Stimulated activated memory B cell treated with anti-CD40 and anti-IgM and Interleukin-4, amounts not matched to agents 10 μg/mL and 1 μg/mL and 100 μg/mL, for 72 hours (primary cell): Measurements from ENCODE around the gene CTAGE1.
"Not testable (repeated sequence)": the region's sequence is repeated elsewhere in the genome, so short reads cannot be mapped to it uniquely, and the experiment has no call there.

Experiments used
- ATAC-seq: fragments of 150-1000 bp; cut with Tn5 transposase; 2 replicates; pipeline ENCODE4 v1.10.0; 2021
- H3K27ac Mint-ChIP-seq: one replicate; pipeline ENCODE4 v1.8.0; 2022; ENCODE audit warnings: mild to moderate bottlenecking, mixed read lengths
- H3K27me3 Mint-ChIP-seq: one replicate; pipeline ENCODE4 v1.8.0; 2022; ENCODE audit warnings: mixed read lengths
- H3K36me3 Mint-ChIP-seq: one replicate; pipeline ENCODE4 v1.8.0; 2022; ENCODE audit warnings: mixed read lengths
- H3K4me1 Mint-ChIP-seq: one replicate; pipeline ENCODE4 v1.8.0; 2022; ENCODE audit warnings: mixed read lengths
- H3K4me3 Mint-ChIP-seq: one replicate; pipeline ENCODE4 v1.8.0; 2022; ENCODE audit warnings: mild to moderate bottlenecking, moderate library complexity, mixed read lengths
- H3K9me3 Mint-ChIP-seq: one replicate; pipeline ENCODE4 v1.8.0; 2022; ENCODE audit warnings: mixed read lengths

Gene CTAGE1

GRCh38 chr18:22422909-22423548 lies 5.3 kb upstream of the CTAGE1 start:
- no peak overlapping the region for H3K4me3 Mint-ChIP-seq
- H3K27ac Mint-ChIP-seq, result no peak overlapping the region
- no peaks in the 10 kb centered on the region for H3K27me3 Mint-ChIP-seq
- H3K36me3 Mint-ChIP-seq, result no peaks in the 10 kb centered on the region
- H3K4me1 Mint-ChIP-seq, result no peaks in the 10 kb centered on the region
- no peak for ATAC-seq
- peaks cover 9% of the 10 kb centered on the region for H3K9me3 Mint-ChIP-seq

- H3K9me3 Mint-ChIP-seq, result peaks cover 9% of the 10 kb centered on the region
- no peaks in the 10 kb centered on the region for H3K27me3 Mint-ChIP-seq
- H3K4me3 Mint-ChIP-seq, result no peak overlapping the region
- H3K27ac Mint-ChIP-seq, result no peak overlapping the region
- ATAC-seq, result no peak
- no peaks in the 10 kb centered on the region for H3K36me3 Mint-ChIP-seq
- no peaks in the 10 kb centered on the region for H3K4me1 Mint-ChIP-seq
These were observed 2.9 kb upstream of the CTAGE1 start for GRCh38 chr18:22420652-22421051.

DNA sequence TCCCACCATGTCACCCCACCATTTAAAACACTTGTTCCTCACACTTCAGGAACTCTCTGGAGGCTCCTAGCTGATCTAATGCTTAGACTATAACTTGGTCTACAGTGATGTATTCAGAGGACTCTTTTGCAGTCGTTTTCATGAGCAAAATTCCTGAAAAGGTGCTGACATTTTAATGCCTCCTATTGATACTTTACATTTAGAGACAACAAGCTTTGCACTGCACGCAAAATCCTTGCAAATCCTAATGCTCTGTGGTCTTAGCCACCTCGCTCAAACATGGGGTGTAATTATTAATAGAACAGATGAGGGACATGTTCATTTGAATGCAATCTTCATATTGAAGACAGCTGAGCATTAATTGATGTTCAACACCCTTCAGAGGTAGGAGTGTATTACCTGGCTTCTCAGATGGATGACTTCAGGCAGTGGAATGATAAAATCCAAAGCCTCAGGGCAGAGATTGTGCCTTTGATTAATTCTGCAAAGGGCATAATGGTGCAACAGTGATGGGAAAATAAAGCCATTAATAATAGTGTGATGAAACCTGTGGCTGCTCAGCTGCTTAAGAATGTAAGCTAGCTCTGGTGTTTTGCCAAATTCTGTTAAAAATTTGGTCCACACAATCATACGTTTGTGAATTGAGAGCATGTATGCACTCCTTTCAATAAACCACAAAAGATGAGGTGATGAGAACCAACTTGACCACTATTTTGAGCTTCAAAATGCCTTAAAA lies 5.4 kb downstream of the CTAGE1 start:
- ATAC-seq, result no peak
- Mint-ChIP-seq H3K4me3 (no peak overlapping the region), H3K27me3 (no peaks in the 10 kb centered on the region), H3K36me3 (no peaks in the 10 kb centered on the region), H3K9me3 (peaks cover 20% of the 10 kb centered on the region), H3K4me1 (no peaks in the 10 kb centered on the region), H3K27ac (no peak overlapping the region)

DNA sequence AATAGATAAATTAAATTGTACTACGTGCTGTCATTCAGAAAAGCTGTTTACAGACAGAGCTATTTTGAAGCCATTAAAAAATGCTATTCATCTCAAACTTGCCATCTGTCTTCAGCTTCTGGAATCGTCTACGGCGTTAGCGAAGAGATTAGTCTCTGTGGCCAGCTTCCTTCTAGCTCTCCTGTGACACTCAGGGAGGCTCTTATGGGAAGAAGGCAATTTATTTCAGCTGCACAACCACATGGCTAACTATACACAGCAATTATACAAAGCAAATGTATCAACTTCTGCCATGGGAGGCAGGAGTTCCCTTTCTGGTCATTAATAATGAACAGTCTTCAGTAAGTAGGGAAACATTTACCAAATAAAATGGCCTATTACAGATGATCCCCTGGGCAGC lies 6.3 kb downstream of the CTAGE1 start:
- H3K36me3 Mint-ChIP-seq, result no peaks in the 10 kb centered on the region
- peaks cover 17% of the 10 kb centered on the region for H3K9me3 Mint-ChIP-seq
- no peaks in the 10 kb centered on the region for H3K27me3 Mint-ChIP-seq
- no peak overlapping the region for H3K4me3 Mint-ChIP-seq
- H3K4me1 Mint-ChIP-seq, result no peaks in the 10 kb centered on the region
- ATAC-seq, result no peak
- H3K27ac Mint-ChIP-seq, result no peak overlapping the region

GRCh38 chr18:22410126-22410525 lies 7.6 kb downstream of the CTAGE1 start:
- peaks cover 17% of the 10 kb centered on the region for H3K9me3 Mint-ChIP-seq
- no peaks in the 10 kb centered on the region for H3K36me3 Mint-ChIP-seq
- no peak overlapping the region for H3K27ac Mint-ChIP-seq
- no peaks in the 10 kb centered on the region for H3K4me1 Mint-ChIP-seq
- H3K27me3 Mint-ChIP-seq, result no peaks in the 10 kb centered on the region
- no peak overlapping the region for H3K4me3 Mint-ChIP-seq
- no peak for ATAC-seq

DNA sequence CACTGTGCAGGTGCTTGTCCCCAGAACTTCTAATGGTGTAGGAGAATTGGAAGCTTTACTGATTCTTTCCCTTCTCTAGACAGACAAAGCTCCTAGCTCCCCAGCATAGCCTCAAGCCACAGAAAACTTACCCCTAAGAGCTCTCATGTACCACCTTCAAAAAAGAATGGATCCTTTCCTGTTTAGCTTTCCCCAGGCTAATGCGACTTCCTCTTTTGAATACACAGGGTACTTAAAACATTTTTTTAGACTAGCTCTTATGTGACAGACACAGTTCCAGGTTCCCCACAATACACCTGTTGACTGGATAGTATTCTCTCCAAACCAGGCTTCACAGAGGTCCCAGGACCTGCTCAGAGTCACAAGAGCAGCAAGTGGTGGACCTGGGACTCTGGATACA lies 8.3 kb downstream of the CTAGE1 start:
- Mint-ChIP-seq H3K27me3 (no peaks in the 10 kb centered on the region), H3K4me3 (no peak overlapping the region), H3K9me3 (peaks cover 17% of the 10 kb centered on the region), H3K36me3 (no peaks in the 10 kb centered on the region), H3K4me1 (no peaks in the 10 kb centered on the region), H3K27ac (no peak overlapping the region)
- no peak for ATAC-seq

DNA sequence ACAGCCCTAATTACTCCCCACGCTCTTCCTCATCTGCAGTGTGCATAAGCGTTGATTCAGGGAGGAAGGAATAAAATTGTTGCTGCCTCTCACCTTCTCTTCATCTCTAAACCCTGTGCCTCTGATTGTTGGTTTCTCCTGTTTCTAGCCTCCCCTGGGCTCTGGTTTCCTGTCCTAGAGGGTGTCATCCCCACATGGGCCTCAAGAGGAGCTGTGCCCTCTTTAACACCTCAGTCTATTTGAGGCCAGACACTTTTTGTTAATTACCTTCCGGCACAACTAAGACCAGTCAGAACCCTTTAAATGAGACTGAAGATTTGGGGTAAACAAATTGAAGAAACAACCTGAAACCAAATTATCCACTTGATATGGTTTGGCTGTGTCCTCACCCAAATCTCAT lies 9.7 kb downstream of the CTAGE1 start:
- no peaks in the 10 kb centered on the region for H3K27me3 Mint-ChIP-seq
- peaks cover 17% of the 10 kb centered on the region for H3K9me3 Mint-ChIP-seq
- ATAC-seq, result no peak
- no peak overlapping the region for H3K4me3 Mint-ChIP-seq
- H3K27ac Mint-ChIP-seq, result no peak overlapping the region
- no peaks in the 10 kb centered on the region for H3K36me3 Mint-ChIP-seq
- H3K4me1 Mint-ChIP-seq, result no peaks in the 10 kb centered on the region

- no peak overlapping the region for H3K27ac Mint-ChIP-seq
- H3K4me1 Mint-ChIP-seq, result no peaks in the 10 kb centered on the region
- H3K4me3 Mint-ChIP-seq, result no peak overlapping the region
- no peak for ATAC-seq
- peaks cover 20% of the 10 kb centered on the region for H3K9me3 Mint-ChIP-seq
- no peaks in the 10 kb centered on the region for H3K36me3 Mint-ChIP-seq
- no peaks in the 10 kb centered on the region for H3K27me3 Mint-ChIP-seq
These were observed 12.6 kb downstream of the CTAGE1 start for GRCh38 chr18:22405142-22405541.

- H3K4me1 Mint-ChIP-seq, result no peaks in the 10 kb centered on the region
- H3K4me3 Mint-ChIP-seq, result no peak overlapping the region
- no peak for ATAC-seq
- H3K27me3 Mint-ChIP-seq, result no peaks in the 10 kb centered on the region
- H3K9me3 Mint-ChIP-seq, result peaks cover 14% of the 10 kb centered on the region
- H3K36me3 Mint-ChIP-seq, result no peaks in the 10 kb centered on the region
- no peak overlapping the region for H3K27ac Mint-ChIP-seq
These were observed 13.8 kb downstream of the CTAGE1 start for GRCh38 chr18:22403950-22404349.

DNA sequence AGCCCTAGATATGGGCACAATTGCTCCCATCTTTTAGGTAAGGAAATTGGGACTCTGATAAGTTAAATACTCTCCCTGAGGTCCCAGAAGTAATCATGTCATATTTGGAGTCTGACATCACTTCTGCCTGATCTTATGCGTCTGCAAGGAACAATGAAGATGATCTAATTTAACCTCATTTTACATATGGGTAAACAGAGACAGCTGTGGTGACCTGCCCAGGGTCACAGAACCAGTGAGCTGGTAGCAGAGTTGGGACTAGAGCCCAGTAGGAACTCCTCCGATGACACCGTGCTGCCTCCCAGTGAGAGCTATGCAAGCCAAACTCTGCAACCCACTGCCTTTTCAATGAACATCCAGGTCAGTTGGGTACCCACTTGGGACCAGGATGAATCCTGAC lies 17.8 kb downstream of the CTAGE1 start:
- ATAC-seq, result no peak
- peaks cover 3% of the 10 kb centered on the region for H3K9me3 Mint-ChIP-seq

GRCh38 chr18:22398464-22398863 lies 19.3 kb downstream of the CTAGE1 start:
- Mint-ChIP-seq H3K27me3 (no peaks in the 10 kb centered on the region), H3K27ac (no peak overlapping the region), H3K4me3 (no peak overlapping the region), H3K4me1 (no peaks in the 10 kb centered on the region), H3K36me3 (no peaks in the 10 kb centered on the region), H3K9me3 (peaks cover 3% of the 10 kb centered on the region)
- ATAC-seq, result no peak

More for the DNA sequence above, 17.8 kb downstream of the CTAGE1 start:
- no peak overlapping the region for H3K4me3 Mint-ChIP-seq
- no peak overlapping the region for H3K27ac Mint-ChIP-seq
- no peaks in the 10 kb centered on the region for H3K27me3 Mint-ChIP-seq
- no peaks in the 10 kb centered on the region for H3K36me3 Mint-ChIP-seq
- no peaks in the 10 kb centered on the region for H3K4me1 Mint-ChIP-seq

- Mint-ChIP-seq H3K4me1 (no peaks in the 10 kb centered on the region), H3K27ac (no peak overlapping the region), H3K4me3 (no peak overlapping the region), H3K27me3 (no peaks in the 10 kb centered on the region), H3K9me3 (no peaks in the 10 kb centered on the region), H3K36me3 (no peaks in the 10 kb centered on the region)
- ATAC-seq, result no peak
These were observed 23.3 kb downstream of the CTAGE1 start for GRCh38 chr18:22394428-22394827.

- not testable (repeated sequence) for H3K4me1 Mint-ChIP-seq, H3K27me3 Mint-ChIP-seq, H3K4me3 Mint-ChIP-seq, ATAC-seq, H3K9me3 Mint-ChIP-seq, H3K27ac Mint-ChIP-seq, H3K36me3 Mint-ChIP-seq
These were observed 24.6 kb downstream of the CTAGE1 start for GRCh38 chr18:22393164-22393563.

DNA sequence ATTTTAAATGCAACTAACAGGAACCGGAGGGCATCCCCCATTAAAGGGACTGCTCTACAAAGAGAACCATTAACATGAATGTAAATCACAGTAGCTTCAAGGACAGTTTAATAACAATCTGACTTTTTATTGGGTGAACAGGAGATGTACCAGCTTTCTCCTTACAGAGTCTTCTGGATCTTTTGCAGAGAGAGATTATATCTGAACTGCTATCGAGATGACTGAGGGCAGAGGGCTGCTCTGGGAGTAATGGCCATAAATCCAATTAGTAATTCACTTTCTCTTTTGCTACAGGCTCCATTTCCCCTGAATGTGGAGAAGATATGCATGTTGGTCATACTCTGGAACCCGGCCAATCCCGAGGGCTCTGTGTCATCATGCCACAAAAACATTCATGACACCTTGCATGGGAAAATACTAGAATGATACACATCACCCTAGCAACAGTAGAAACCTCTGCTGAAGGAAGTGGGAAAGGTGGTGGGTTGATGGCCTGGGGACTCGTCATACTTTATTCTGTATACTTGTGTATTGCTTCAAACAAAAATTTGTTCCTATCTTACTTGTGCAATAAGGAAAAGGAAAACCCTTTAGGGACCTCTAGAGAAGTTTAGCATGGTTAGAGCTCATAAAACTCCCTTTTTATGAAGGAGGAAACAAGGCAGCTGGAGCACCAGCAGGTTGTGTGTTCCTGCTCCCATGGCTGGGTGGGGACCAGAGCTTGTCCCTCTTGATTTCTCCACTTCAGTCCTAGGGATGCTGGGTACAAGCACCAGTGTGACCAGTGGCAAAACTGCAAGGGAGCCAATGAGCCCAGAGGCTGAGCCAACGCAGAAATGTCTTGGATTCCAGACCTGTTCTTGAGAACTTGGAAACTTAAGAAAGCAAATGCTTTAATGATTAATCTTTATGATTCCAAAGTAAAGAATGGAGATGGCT lies 26.0 kb downstream of the CTAGE1 start:
- H3K27ac Mint-ChIP-seq, result no peak overlapping the region
- no peaks in the 10 kb centered on the region for H3K27me3 Mint-ChIP-seq
- H3K4me1 Mint-ChIP-seq, result no peaks in the 10 kb centered on the region
- peaks cover 3% of the 10 kb centered on the region for H3K9me3 Mint-ChIP-seq
- no peaks in the 10 kb centered on the region for H3K36me3 Mint-ChIP-seq
- no peak overlapping the region for H3K4me3 Mint-ChIP-seq
- no peak for ATAC-seq

DNA sequence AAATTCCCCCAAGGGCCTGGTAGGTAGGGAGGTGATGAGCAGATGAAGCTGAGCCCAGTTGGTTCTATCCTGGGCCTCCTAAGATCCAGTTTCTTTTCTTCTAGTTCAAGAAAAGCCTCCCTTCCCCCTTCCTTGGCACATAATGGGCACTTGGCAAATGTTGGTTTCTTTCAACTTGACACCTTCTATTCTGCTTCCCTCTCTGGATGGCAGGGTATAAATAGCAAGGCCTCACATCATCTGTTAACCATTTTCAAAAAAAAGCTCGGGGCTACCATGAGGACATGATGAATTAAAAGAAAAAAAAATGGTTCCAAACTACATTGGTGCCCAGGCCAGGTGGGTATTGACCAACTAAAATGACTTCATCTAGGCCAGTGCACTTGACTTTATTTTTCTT lies 29.9 kb downstream of the CTAGE1 start:
- no peaks in the 10 kb centered on the region for H3K36me3 Mint-ChIP-seq
- H3K27ac Mint-ChIP-seq, result no peak overlapping the region
- no peak overlapping the region for H3K4me3 Mint-ChIP-seq
- no peaks in the 10 kb centered on the region for H3K27me3 Mint-ChIP-seq
- H3K9me3 Mint-ChIP-seq, result peaks cover 3% of the 10 kb centered on the region
- ATAC-seq, result no peak
- no peaks in the 10 kb centered on the region for H3K4me1 Mint-ChIP-seq
